ENCODE results near the gene PIK3C2G. TPM values are rescaled to one million over a fixed set of nuclear protein-coding genes. Genes with fewer than 3 reads are reported as not detected.

The PIK3C2G gene
- total RNA-seq, 1 experiment from 2014 or later: not detected

- in situ Hi-C loops (cut with HindIII; ENCODE audit: low sequenced_read_pairs): no loop called here
Measured at GRCh38 chr12:18327036-18327435, 65.7 kb downstream of the PIK3C2G start.

GRCh38 chr12:18332173-18332572, 70.9 kb downstream of the PIK3C2G start:
- no peak for DNase-seq (ENCODE audit: low spot score)
- in situ Hi-C loops (cut with HindIII; ENCODE audit: low sequenced_read_pairs): no loop called here

More at GRCh38 chr12:18327036-18327435, 65.7 kb downstream of the PIK3C2G start:
- no peak for DNase-seq (ENCODE audit: low spot score)

- no peak for DNase-seq (ENCODE audit: low spot score)
- in situ Hi-C loops (cut with HindIII; ENCODE audit: low sequenced_read_pairs): no loop called here
Measured at GRCh38 chr12:18339633-18340032, 78.3 kb downstream of the PIK3C2G start.

- in situ Hi-C loops (cut with HindIII; ENCODE audit: low sequenced_read_pairs): no loop called here
Measured at GRCh38 chr12:18340186-18340585, 78.9 kb downstream of the PIK3C2G start.

GRCh38 chr12:18340786-18341185, 79.5 kb downstream of the PIK3C2G start:
- DNase-seq (ENCODE audit: low spot score): no peak
- in situ Hi-C loops (cut with HindIII; ENCODE audit: low sequenced_read_pairs): no loop called here

More at GRCh38 chr12:18340186-18340585, 78.9 kb downstream of the PIK3C2G start:
- DNase-seq (ENCODE audit: low spot score): no peak

- no peak for DNase-seq (ENCODE audit: low spot score)
- in situ Hi-C loops (cut with HindIII; ENCODE audit: low sequenced_read_pairs): no loop called here
Measured at GRCh38 chr12:18343708-18344107, 82.4 kb downstream of the PIK3C2G start.

GRCh38 chr12:18345021-18345735, 83.9 kb downstream of the PIK3C2G start:
- no peak for DNase-seq (ENCODE audit: low spot score)
- in situ Hi-C loops (cut with HindIII; ENCODE audit: low sequenced_read_pairs): no loop called here

GRCh38 chr12:18352312-18352711, 91.0 kb downstream of the PIK3C2G start:
- DNase-seq (ENCODE audit: low spot score): no peak
- in situ Hi-C loops (cut with HindIII; ENCODE audit: low sequenced_read_pairs): no loop called here

- in situ Hi-C loops (cut with HindIII; ENCODE audit: low sequenced_read_pairs): no loop called here
- no peak for DNase-seq (ENCODE audit: low spot score)
Measured at GRCh38 chr12:18355429-18355828, 94.1 kb downstream of the PIK3C2G start.

- in situ Hi-C loops (cut with HindIII; ENCODE audit: low sequenced_read_pairs): no loop called here
- no peak for DNase-seq (ENCODE audit: low spot score)
Measured at GRCh38 chr12:18358077-18358476, 96.8 kb downstream of the PIK3C2G start.

GRCh38 chr12:18358930-18359329, 97.6 kb downstream of the PIK3C2G start:
- in situ Hi-C loops (cut with HindIII; ENCODE audit: low sequenced_read_pairs): no loop called here
- DNase-seq (ENCODE audit: low spot score): no peak

GRCh38 chr12:18361433-18361832, 100.1 kb downstream of the PIK3C2G start:
- in situ Hi-C loops (cut with HindIII; ENCODE audit: low sequenced_read_pairs): no loop called here
- DNase-seq (ENCODE audit: low spot score): no peak

GRCh38 chr12:18363321-18363720, 102.0 kb downstream of the PIK3C2G start:
- DNase-seq (ENCODE audit: low spot score): no peak
- in situ Hi-C loops (cut with HindIII; ENCODE audit: low sequenced_read_pairs): no loop called here

GRCh38 chr12:18368594-18368993, 107.3 kb downstream of the PIK3C2G start:
- in situ Hi-C loops (cut with HindIII; ENCODE audit: low sequenced_read_pairs): no loop called here

GRCh38 chr12:18373181-18373580, 111.9 kb downstream of the PIK3C2G start:
- DNase-seq (ENCODE audit: low spot score): no peak
- in situ Hi-C loops (cut with HindIII; ENCODE audit: low sequenced_read_pairs): no loop called here

More at GRCh38 chr12:18368594-18368993, 107.3 kb downstream of the PIK3C2G start:
- DNase-seq (ENCODE audit: low spot score): no peak

GRCh38 chr12:18375131-18375530, 113.8 kb downstream of the PIK3C2G start:
- no peak for DNase-seq (ENCODE audit: low spot score)
- in situ Hi-C loops (cut with HindIII; ENCODE audit: low sequenced_read_pairs): no loop called here

- DNase-seq (ENCODE audit: low spot score): no peak
- in situ Hi-C loops (cut with HindIII; ENCODE audit: low sequenced_read_pairs): no loop called here
Measured at GRCh38 chr12:18375583-18375982, 114.3 kb downstream of the PIK3C2G start.

GRCh38 chr12:18382236-18382885, 121.0 kb downstream of the PIK3C2G start:
- in situ Hi-C loops (cut with HindIII; ENCODE audit: low sequenced_read_pairs): no loop called here
- DNase-seq (ENCODE audit: low spot score): no peak

GRCh38 chr12:18383203-18383602, 121.9 kb downstream of the PIK3C2G start:
- no peak for DNase-seq (ENCODE audit: low spot score)
- in situ Hi-C loops (cut with HindIII; ENCODE audit: low sequenced_read_pairs): no loop called here

GRCh38 chr12:18387706-18388105, 126.4 kb downstream of the PIK3C2G start:
- DNase-seq (ENCODE audit: low spot score): no peak
- in situ Hi-C loops (cut with HindIII; ENCODE audit: low sequenced_read_pairs): no loop called here

- DNase-seq (ENCODE audit: low spot score): no peak
- in situ Hi-C loops (cut with HindIII; ENCODE audit: low sequenced_read_pairs): no loop called here
Measured at GRCh38 chr12:18389820-18390219, 128.5 kb downstream of the PIK3C2G start.
